GM19467 (cell line): ENCODE results near the gene FMO4.
"Not testable (repeated sequence)": the region's sequence is repeated elsewhere in the genome, so short reads cannot be mapped to it uniquely, and the experiment has no call there.

Source experiments
- ATAC-seq: cut with Tn5 transposase; IDR thresholded peaks from one replicate; pipeline ENCODE4 v1.9.1; 2021; ENCODE audit warnings: mild to moderate bottlenecking, moderate library complexity; ENCODE audit not compliant: unreplicated experiment

FMO4 gene

GRCh38 chr1:171329251-171329650 lies 15.3 kb downstream of the FMO4 start:
- no peak for ATAC-seq

GRCh38 chr1:171334024-171334640 lies 20.1 kb downstream of the FMO4 start:
- ATAC-seq = no peak

GRCh38 chr1:171335964-171336363 lies 22.0 kb downstream of the FMO4 start:
- no peak for ATAC-seq

- ATAC-seq = not testable (repeated sequence)
Observed at GRCh38 chr1:171339345-171339744, 25.4 kb downstream of the FMO4 start.

- ATAC-seq = no peak
Observed at GRCh38 chr1:171343727-171344472, 29.9 kb downstream of the FMO4 start.

GRCh38 chr1:171344473-171344820 lies 30.5 kb downstream of the FMO4 start:
- no peak for ATAC-seq

GRCh38 chr1:171345536-171345935 lies 31.6 kb downstream of the FMO4 start:
- no peak for ATAC-seq

- ATAC-seq = no peak
Observed at GRCh38 chr1:171346881-171347280, 32.9 kb downstream of the FMO4 start.

- no peak for ATAC-seq
Observed at GRCh38 chr1:171350594-171350993, 36.6 kb downstream of the FMO4 start.

GRCh38 chr1:171351961-171352360 lies 38.0 kb downstream of the FMO4 start:
- no peak for ATAC-seq

GRCh38 chr1:171352554-171352953 lies 38.6 kb downstream of the FMO4 start:
- no peak for ATAC-seq

GRCh38 chr1:171355727-171356126 lies 41.7 kb downstream of the FMO4 start:
- no peak for ATAC-seq

- ATAC-seq = no peak
Observed at GRCh38 chr1:171357179-171357578, 43.2 kb downstream of the FMO4 start.

- ATAC-seq = not testable (repeated sequence)
Observed at GRCh38 chr1:171359355-171359648, 45.3 kb downstream of the FMO4 start.

- not testable (repeated sequence) for ATAC-seq
Observed at GRCh38 chr1:171359731-171360527, 45.9 kb downstream of the FMO4 start.

- no peak for ATAC-seq
Observed at GRCh38 chr1:171366085-171366484, 52.1 kb downstream of the FMO4 start.

GRCh38 chr1:171366816-171367215 lies 52.8 kb downstream of the FMO4 start:
- no peak for ATAC-seq

GRCh38 chr1:171367436-171367835 lies 53.5 kb downstream of the FMO4 start:
- no peak for ATAC-seq

- no peak for ATAC-seq
Observed at GRCh38 chr1:171372418-171373084, 58.6 kb downstream of the FMO4 start.

GRCh38 chr1:171373357-171374122 lies 59.6 kb downstream of the FMO4 start:
- ATAC-seq = not testable (repeated sequence)

- ATAC-seq = no peak
Observed at GRCh38 chr1:171379846-171380245, 65.9 kb downstream of the FMO4 start.
